ENCODE results near the gene APOBEC2. TPM values are rescaled to one million over a fixed set of nuclear protein-coding genes. Genes with fewer than 3 reads are reported as not detected.

Gene APOBEC2
- total and polyA plus RNA-seq, 2 of the 13 experiments (the other 11 are each of a cell fraction or from before 2014, with no cell fraction given) = 0.09 TPM; not detected in 1

GRCh38 chr6:41027799-41028560 is 25.0 kb upstream of the APOBEC2 start (continued):
- TF ChIP-seq ZNF747 (CRISPR knock-in tag; IDR thresholded peaks at IDR 0.05; ENCODE audit: borderline replicate concordance) = no peak
- no peak for TF ChIP-seq LCORL (IDR thresholded peaks at IDR 0.05)
- TF ChIP-seq LCORL (CRISPR knock-in tag; IDR thresholded peaks at IDR 0.05) = peak; percentile 76; the same call in 1 of the 2 replicates
- no peak for TF ChIP-seq ZNF30 (CRISPR knock-in tag; IDR thresholded peaks at IDR 0.05)
- TF ChIP-seq SPEN (CRISPR knock-in tag; IDR thresholded peaks at IDR 0.05; ENCODE audit: low read depth) = peak; percentile 76
- no peak for TF ChIP-seq ATM (IDR thresholded peaks at IDR 0.05; ENCODE audit: borderline replicate concordance)
- no peak for TF ChIP-seq ZBTB7B (CRISPR knock-in tag; IDR thresholded peaks at IDR 0.05)
- TF ChIP-seq ZNF850 (CRISPR knock-in tag; conservative IDR thresholded peaks at IDR 0.05) = no peak
- peak; percentile 83 for TF ChIP-seq BRD4 (CRISPR knock-in tag; IDR thresholded peaks at IDR 0.05)
- TF ChIP-seq ZNF234 (CRISPR knock-in tag; conservative IDR thresholded peaks at IDR 0.05) = peak; percentile 60; the same call in 1 of the 2 replicates
- TF ChIP-seq ZNF121 (CRISPR knock-in tag; IDR thresholded peaks at IDR 0.05) = no peak
- TF ChIP-seq GFI1 (CRISPR knock-in tag; IDR thresholded peaks at IDR 0.05; ENCODE audit: borderline replicate concordance) = no peak; the same call in 1 of the 2 replicates
- TF ChIP-seq ZBTB25 (CRISPR knock-in tag; IDR thresholded peaks at IDR 0.05) = no peak
- TF ChIP-seq BCL6 (CRISPR knock-in tag; IDR thresholded peaks at IDR 0.05) = peak; percentile 41; the same call in 1 of the 2 replicates
- no peak for TF ChIP-seq FUBP1 (CRISPR knock-in tag; IDR thresholded peaks at IDR 0.05; ENCODE audit: borderline replicate concordance)
- peak; percentile 33; the same call in 1 of the 2 replicates for TF ChIP-seq POLR2G (IDR thresholded peaks at IDR 0.05; ENCODE audit: low read depth, low read length)
- no peak for TF ChIP-seq ZNF24 (IDR thresholded peaks at IDR 0.05)
- peak; percentile 81; the same call in 1 of the 2 replicates for TF ChIP-seq PREB (CRISPR knock-in tag; IDR thresholded peaks at IDR 0.05)
- TF ChIP-seq ARID2 (CRISPR knock-in tag; IDR thresholded peaks at IDR 0.05; ENCODE audit: borderline replicate concordance) = no peak
- TF ChIP-seq TFE3 (CRISPR knock-in tag; IDR thresholded peaks at IDR 0.05) = no peak
- no peak for TF ChIP-seq ZNF530 (CRISPR knock-in tag; IDR thresholded peaks at IDR 0.05; ENCODE audit: low read depth)
